Activated naive CD4-positive, alpha-beta T cell treated with anti-CD3 and anti-CD28 coated beads for 36 hours (primary cell): ENCODE data around the gene NMNAT2. TPM values are rescaled to one million over a fixed set of nuclear protein-coding genes. Genes with fewer than 3 reads are reported as not detected.

ENCODE experiments used
- CTCF ChIA-PET: fragments of 350-600 bp; sonication (Branson Sonifier 250); formaldehyde crosslinking; loops from one replicate; lab custom pipeline; 2021; ENCODE audit warnings: antibody characterized with exemption; lab: Charles Lee
- DNase-seq: peaks from one replicate; pipeline ENCODE4 v3.0.0-alpha.2; 2020
- H3K27ac Mint-ChIP-seq: one replicate; pipeline ENCODE4 v1.8.0; 2021; ENCODE audit warnings: mild to moderate bottlenecking, mixed read lengths
- H3K27me3 Mint-ChIP-seq: one replicate; pipeline ENCODE4 v1.8.0; 2021; ENCODE audit warnings: low read depth, mixed read lengths
- H3K36me3 Mint-ChIP-seq: one replicate; pipeline ENCODE4 v1.8.0; 2021; ENCODE audit warnings: low read depth, mixed read lengths
- H3K4me1 Mint-ChIP-seq: one replicate; pipeline ENCODE4 v1.8.0; 2021; ENCODE audit warnings: low read depth, mixed read lengths
- H3K4me3 Mint-ChIP-seq: one replicate; pipeline ENCODE4 v1.8.0; 2021; ENCODE audit warnings: mild to moderate bottlenecking, moderate library complexity, mixed read lengths
- H3K9me3 Mint-ChIP-seq: one replicate; pipeline ENCODE4 v1.8.0; 2021; ENCODE audit warnings: mixed read lengths
- intact Hi-C: fragments of 100-400 bp; cut with micrococcal nuclease; formaldehyde crosslinking; loops from one replicate; pipeline ENCODE4 v1.15.1; 2023
- total RNA-seq, 2 experiments: library from RNA; stranded (reverse); gene quantifications; one replicate each; pipeline ENCODE4 v1.2.3, GENCODE V29; 2021

The NMNAT2 gene
- total RNA-seq, 2 experiments from 2014 or later = not detected

DNA sequence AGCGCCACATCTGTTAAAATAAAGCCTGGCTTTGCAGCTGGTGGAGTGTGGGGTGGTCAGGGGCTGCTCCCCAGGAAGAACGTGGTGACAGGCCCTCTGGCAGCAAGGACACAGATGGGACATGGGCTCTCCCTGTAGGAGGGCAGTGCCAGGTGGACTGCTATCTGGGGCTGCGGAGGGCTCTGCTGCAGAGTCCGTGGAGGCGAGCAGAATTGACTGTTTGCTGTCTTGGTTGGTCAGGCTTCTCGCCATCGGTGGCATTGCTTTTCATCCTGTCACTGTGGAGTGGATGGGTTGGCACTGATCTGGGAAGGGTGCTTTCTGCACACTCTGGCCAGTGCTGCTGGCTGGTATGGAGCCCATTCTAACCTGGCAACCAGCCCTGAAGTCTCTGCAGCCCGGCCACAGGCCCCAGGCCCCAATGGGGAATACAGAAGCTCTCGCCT lies 129.1 kb downstream of the NMNAT2 start:
- CTCF ChIA-PET = interaction anchor here (0.6 kb wide), 1 partner anchor 1447 kb away, joined by 5 read pairs; no protein-coding TSS in a partner anchor
- no peak overlapping the region for H3K27ac Mint-ChIP-seq
- no peak for DNase-seq
- H3K4me1 Mint-ChIP-seq = no peaks in the 10 kb centered on the region
- H3K4me3 Mint-ChIP-seq = no peak overlapping the region
- H3K36me3 Mint-ChIP-seq = no peaks in the 10 kb centered on the region
- peaks cover 2% of the 10 kb centered on the region for H3K27me3 Mint-ChIP-seq
- peaks cover 2% of the 10 kb centered on the region for H3K9me3 Mint-ChIP-seq
- intact Hi-C loops = no loop called here

DNA sequence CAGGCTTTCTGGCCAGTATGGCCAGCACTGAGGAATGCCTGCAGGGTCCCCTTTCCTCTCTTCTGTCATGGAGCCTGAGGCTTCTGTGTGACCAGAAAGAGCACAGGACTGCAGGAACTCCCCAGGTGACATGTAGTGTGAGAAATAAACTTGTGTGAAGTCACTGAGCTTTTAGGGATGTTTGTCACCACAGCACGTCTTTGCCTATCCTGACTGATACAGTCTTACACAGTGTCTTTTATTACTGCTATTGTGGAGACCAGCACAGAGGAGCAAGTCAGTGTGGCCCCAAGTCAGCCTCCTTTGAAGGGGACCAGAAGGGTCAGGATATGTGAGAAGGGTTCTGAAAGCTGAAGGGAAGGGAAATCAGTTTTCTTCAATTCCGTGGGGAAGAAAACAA lies 129.6 kb downstream of the NMNAT2 start:
- Mint-ChIP-seq H3K36me3 (no peaks in the 10 kb centered on the region), H3K27ac (no peak overlapping the region), H3K9me3 (peaks cover 2% of the 10 kb centered on the region), H3K4me3 (no peak overlapping the region), H3K4me1 (no peaks in the 10 kb centered on the region), H3K27me3 (peaks cover 2% of the 10 kb centered on the region)
- CTCF ChIA-PET = interaction anchor here (1.1 kb wide), 1 partner anchor 16 kb away, joined by 4 read pairs; no protein-coding TSS in a partner anchor
- no peak for DNase-seq
- intact Hi-C loops = no loop called here

DNA sequence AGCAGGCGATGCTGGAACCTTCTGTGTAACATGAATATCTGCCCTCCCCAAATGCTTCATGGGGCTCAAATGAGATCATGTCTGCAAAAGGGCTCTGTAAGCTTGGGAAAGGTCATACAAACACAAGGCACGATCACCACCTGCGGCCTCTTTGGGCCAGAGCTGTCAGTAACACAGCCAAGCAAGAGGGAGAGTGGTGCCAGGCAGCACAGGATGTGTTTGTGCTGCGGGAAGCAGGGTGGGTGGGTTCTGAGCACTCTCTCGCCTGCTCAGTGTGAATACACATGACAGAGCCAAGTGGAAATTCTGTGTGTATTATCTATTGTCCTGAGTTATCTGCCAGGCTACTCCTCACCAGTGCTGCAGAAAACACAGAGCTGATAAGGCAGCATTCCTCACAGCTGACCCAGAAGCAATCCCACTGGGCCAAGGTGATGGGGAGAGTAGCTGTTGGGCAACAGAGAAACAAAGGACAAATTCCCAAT lies 130.9 kb downstream of the NMNAT2 start:
- no peaks in the 10 kb centered on the region for H3K4me1 Mint-ChIP-seq
- DNase-seq = no peak
- CTCF ChIA-PET = interaction anchor here (1.1 kb wide), 1 partner anchor 18 kb away, joined by 4 read pairs; no protein-coding TSS in a partner anchor
- intact Hi-C loops = no loop called here
- no peak overlapping the region for H3K27ac Mint-ChIP-seq
- peaks cover 2% of the 10 kb centered on the region for H3K27me3 Mint-ChIP-seq
- no peak overlapping the region for H3K4me3 Mint-ChIP-seq
- H3K9me3 Mint-ChIP-seq = peaks cover 2% of the 10 kb centered on the region
- no peaks in the 10 kb centered on the region for H3K36me3 Mint-ChIP-seq

DNA sequence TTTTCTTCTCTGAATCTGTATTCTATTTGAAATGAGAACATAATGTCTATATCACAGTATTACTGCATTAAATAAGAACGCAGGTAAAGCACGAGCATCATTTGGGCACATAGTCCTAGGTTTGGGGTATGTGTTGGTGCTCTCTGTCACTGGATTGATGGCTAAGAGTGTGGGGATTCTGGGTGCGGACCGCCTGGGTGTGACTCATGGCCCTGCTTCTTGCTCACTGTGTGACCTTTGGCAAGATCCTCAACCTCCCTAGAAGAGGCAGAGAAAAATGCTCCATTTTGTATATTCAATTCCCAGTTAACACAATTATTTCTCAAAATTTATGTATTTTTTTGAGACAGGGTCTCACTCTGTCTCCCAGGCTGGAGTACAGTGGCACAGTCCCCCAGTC lies 132.4 kb downstream of the NMNAT2 start:
- H3K36me3 Mint-ChIP-seq = no peaks in the 10 kb centered on the region
- H3K9me3 Mint-ChIP-seq = peaks cover 2% of the 10 kb centered on the region
- no peak overlapping the region for H3K27ac Mint-ChIP-seq
- intact Hi-C loops = no loop called here
- no peak for DNase-seq
- H3K4me3 Mint-ChIP-seq = no peak overlapping the region
- CTCF ChIA-PET = interaction anchor here (0.5 kb wide), 1 partner anchor 20 kb away, joined by 5 read pairs; no protein-coding TSS in a partner anchor
- peaks cover 2% of the 10 kb centered on the region for H3K27me3 Mint-ChIP-seq
- no peaks in the 10 kb centered on the region for H3K4me1 Mint-ChIP-seq

DNA sequence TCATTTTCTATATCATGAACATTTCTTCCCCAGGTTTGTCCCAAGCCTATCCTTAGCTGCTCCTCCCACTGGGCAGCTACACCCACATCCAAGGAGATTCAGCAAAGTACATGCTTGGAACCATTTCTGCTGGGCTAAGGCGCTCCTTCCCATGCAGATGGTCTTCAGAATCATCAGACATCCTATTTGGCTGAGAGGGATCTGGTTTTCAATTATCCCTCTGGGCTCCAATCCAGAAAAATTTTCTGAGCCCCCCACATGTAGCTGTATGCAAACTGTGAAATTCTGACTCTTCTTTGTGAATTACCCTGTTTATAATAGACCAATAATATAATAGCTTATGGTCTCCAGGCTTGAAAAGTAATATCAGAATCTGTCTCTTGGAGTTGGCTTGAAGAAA lies 132.9 kb downstream of the NMNAT2 start:
- H3K27ac Mint-ChIP-seq = no peak overlapping the region
- H3K4me1 Mint-ChIP-seq = no peaks in the 10 kb centered on the region
- DNase-seq = no peak
- no peaks in the 10 kb centered on the region for H3K36me3 Mint-ChIP-seq
- H3K4me3 Mint-ChIP-seq = no peak overlapping the region
- CTCF ChIA-PET = interaction anchor here (0.5 kb wide), 1 partner anchor 20 kb away, joined by 5 read pairs; no protein-coding TSS in a partner anchor
- peaks cover 2% of the 10 kb centered on the region for H3K27me3 Mint-ChIP-seq
- intact Hi-C loops = no loop called here
- H3K9me3 Mint-ChIP-seq = peaks cover 2% of the 10 kb centered on the region

DNA sequence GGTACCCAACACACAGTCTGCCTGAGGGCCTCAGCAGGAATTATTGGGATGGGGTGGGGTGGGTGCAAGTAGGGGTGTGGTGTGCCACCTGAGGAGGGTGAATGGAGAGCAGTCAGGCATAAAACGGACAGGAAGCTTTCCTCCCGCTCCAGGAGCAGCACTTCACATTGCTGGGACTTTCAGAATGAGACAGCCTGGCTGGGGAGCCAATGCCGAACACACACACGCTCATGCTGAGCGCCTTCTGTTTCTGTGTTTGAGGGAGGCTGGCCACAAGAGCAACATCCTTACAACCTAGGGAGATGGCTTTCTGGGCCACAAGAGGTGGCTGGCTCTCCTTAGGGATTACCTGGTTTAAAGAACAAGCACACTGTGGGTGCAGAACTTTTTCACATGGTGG lies 134.1 kb downstream of the NMNAT2 start:
- H3K9me3 Mint-ChIP-seq = peaks cover 2% of the 10 kb centered on the region
- no peaks in the 10 kb centered on the region for H3K4me1 Mint-ChIP-seq
- H3K4me3 Mint-ChIP-seq = no peak overlapping the region
- H3K27ac Mint-ChIP-seq = no peak overlapping the region
- peaks cover 2% of the 10 kb centered on the region for H3K27me3 Mint-ChIP-seq
- H3K36me3 Mint-ChIP-seq = no peaks in the 10 kb centered on the region
- no peak for DNase-seq
- intact Hi-C loops = no loop called here
- CTCF ChIA-PET = no interaction called here

DNA sequence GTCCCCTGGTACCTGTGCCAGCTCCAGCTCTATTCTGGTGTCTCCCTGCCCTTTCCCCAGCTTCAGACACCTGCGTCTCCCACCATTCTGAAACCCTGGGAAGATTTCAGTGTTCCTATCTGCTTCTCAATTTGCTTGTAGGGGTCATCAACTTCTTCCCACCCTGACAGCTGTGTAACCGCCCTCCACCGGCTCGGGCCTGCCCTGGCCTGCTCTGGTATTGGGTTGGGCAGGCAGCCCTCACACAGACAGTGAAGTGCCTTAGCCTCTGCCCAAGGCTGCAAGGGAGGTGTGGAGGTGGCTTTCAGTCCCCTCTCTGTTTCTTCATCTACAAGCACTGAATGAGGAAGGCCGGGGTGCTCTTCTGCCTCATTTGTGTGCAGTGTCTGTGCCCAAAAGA lies 134.9 kb downstream of the NMNAT2 start:
- Mint-ChIP-seq H3K9me3 (no peaks in the 10 kb centered on the region), H3K36me3 (no peaks in the 10 kb centered on the region), H3K27ac (no peak overlapping the region), H3K4me1 (no peaks in the 10 kb centered on the region), H3K4me3 (no peak overlapping the region), H3K27me3 (no peaks in the 10 kb centered on the region)
- CTCF ChIA-PET = no interaction called here
- intact Hi-C loops = no loop called here
- DNase-seq = no peak

DNA sequence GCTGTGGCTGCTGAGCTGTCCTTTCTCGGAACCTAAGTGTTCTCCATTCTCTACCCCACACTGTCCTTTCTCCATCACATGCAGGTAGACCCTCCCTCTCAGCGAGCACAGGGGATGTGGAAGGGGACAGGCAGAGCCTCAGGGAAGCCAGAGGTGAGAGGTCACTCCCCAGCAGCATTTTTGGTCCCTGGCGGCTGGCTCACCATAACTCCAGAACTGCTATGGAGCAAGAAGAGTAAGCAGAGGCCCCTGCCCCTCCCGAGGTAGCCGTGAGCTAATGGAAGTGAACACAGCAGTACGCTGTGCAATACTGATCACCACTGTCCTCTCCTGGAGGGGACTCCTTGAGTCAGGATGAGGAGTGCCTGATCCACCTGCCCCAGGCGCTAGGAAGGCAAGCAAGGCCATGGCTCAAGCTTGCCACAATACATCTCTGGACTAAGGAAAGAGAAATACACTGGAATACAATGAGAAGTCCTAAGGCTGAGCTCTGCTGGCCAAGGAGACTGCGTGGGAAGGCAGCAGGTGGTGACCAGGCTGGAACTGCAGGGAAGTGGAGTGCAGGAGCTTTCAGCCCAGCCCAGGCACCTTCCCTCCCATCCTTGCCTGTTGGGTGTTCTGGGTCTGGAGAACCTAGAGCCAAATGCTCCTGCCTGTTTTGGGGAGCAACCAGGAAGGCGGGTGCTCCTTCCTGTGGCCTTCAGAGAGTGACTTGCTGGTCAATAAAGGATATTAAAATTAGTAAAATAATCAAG lies 135.9 kb downstream of the NMNAT2 start:
- H3K36me3 Mint-ChIP-seq = no peaks in the 10 kb centered on the region
- no peaks in the 10 kb centered on the region for H3K27me3 Mint-ChIP-seq
- H3K4me1 Mint-ChIP-seq = no peaks in the 10 kb centered on the region
- no peak overlapping the region for H3K4me3 Mint-ChIP-seq
- H3K9me3 Mint-ChIP-seq = no peaks in the 10 kb centered on the region
- H3K27ac Mint-ChIP-seq = no peak overlapping the region
- CTCF ChIA-PET = interaction anchor here (0.6 to 3.2 kb wide), 15 partner anchors 8 to 633 kb away, joined by 3 to 16 read pairs (median 3); no protein-coding TSS in a partner anchor
- intact Hi-C loops = no loop called here
- DNase-seq = no peak

DNA sequence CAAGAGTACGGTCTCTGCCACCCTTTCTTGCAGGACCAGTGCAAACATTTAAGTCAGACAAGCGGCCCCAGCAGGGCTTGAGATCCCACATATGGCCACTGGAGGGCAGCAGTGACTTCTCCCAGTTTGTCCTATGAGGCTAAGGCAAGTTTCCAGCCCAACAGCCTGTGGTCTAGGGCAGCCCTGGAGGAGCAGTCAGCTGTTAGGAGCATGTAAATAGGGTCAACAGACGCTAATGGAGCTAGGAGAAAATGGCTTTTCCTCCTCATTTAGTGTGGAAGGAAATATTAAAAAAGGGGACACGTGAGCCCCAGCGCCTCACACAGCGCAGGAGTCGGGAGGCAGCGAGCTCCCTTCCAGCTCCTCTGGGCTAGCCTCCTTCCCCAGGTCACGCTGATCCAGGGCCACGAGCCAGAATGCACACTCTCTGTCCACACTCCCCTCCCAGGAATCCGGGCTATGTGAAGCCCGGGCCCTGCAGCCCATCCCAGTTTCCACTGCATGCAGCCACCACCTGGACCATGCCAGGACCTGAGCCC lies 136.6 kb downstream of the NMNAT2 start:
- no peaks in the 10 kb centered on the region for H3K36me3 Mint-ChIP-seq
- no peaks in the 10 kb centered on the region for H3K4me1 Mint-ChIP-seq
- CTCF ChIA-PET = interaction anchor here (0.9 to 3.2 kb wide), 15 partner anchors 9 to 634 kb away, joined by 3 to 16 read pairs (median 3); no protein-coding TSS in a partner anchor
- DNase-seq = peak; percentile 88
- H3K27ac Mint-ChIP-seq = no peak overlapping the region
- H3K9me3 Mint-ChIP-seq = no peaks in the 10 kb centered on the region
- no peak overlapping the region for H3K4me3 Mint-ChIP-seq
- no peaks in the 10 kb centered on the region for H3K27me3 Mint-ChIP-seq
- intact Hi-C loops = loop anchor here (1.0 to 2.0 kb wide), 7 partner anchors 37 to 635 kb away; no protein-coding TSS in a partner anchor

DNA sequence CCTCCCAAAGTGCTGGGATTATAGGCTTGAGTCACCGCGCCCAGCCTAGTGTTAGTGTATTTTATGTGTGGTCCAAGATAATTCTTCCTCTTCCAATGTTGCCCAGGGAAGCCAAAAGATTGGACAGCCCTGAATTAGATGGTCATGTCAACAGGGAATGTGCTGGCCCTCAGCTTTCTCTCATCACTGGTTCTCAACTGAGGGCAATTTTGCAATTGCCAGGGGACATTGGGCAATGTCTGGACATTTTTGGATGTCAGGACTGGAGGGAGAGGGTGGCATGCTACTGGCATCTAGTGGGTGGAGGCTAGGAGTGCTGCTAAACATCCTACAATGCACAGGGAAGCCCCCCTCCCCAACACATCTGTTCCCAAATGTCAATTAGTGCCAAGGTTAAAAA lies 137.1 kb downstream of the NMNAT2 start:
- CTCF ChIA-PET = interaction anchor here (0.7 to 3.2 kb wide), 11 partner anchors 12 to 1995 kb away, joined by 3 to 16 read pairs (median 3); no protein-coding TSS in a partner anchor

DNA sequence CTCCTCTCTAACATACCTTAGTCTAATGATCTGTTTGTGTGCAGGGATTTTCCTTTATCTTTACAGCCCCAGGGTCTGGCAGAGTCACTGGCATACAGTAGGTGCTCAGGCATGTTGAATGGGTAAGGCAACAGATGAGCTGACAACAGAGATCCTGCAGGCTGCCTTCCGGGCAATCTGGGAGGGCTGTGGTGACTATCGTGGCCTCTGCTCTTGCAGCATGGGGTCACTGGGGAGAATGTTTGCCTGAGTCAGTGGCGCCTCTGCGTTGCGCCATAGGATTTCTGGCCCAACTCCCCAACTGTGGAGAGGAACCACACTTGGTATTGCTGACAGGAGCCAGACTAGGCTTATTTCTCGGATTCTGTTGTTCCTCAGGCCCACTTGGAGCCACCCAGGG lies 138.3 kb downstream of the NMNAT2 start:
- Mint-ChIP-seq H3K27ac (no peak overlapping the region), H3K36me3 (no peaks in the 10 kb centered on the region), H3K4me3 (no peak overlapping the region), H3K27me3 (no peaks in the 10 kb centered on the region), H3K9me3 (no peaks in the 10 kb centered on the region), H3K4me1 (no peaks in the 10 kb centered on the region)
- DNase-seq = no peak
- CTCF ChIA-PET = interaction anchor here (1.0 to 3.2 kb wide), 2 partner anchors 14 to 405 kb away, joined by 3 to 16 read pairs; no protein-coding TSS in a partner anchor
- intact Hi-C loops = loop anchor here (2.0 to 5.0 kb wide), 3 partner anchors 191 to 318 kb away; no protein-coding TSS in a partner anchor

More for the DNA sequence above, 137.1 kb downstream of the NMNAT2 start:
- no peak overlapping the region for H3K4me3 Mint-ChIP-seq
- no peaks in the 10 kb centered on the region for H3K36me3 Mint-ChIP-seq
- H3K27me3 Mint-ChIP-seq = no peaks in the 10 kb centered on the region
- no peaks in the 10 kb centered on the region for H3K4me1 Mint-ChIP-seq
- no peak overlapping the region for H3K27ac Mint-ChIP-seq
- no peak for DNase-seq
- no peaks in the 10 kb centered on the region for H3K9me3 Mint-ChIP-seq
- intact Hi-C loops = loop anchor here (1.0 to 2.0 kb wide), 7 partner anchors 37 to 635 kb away; no protein-coding TSS in a partner anchor
